Erythroblast (primary cell): ENCODE results near the gene RNF149.
"Not testable (repeated sequence)": the region's sequence is repeated elsewhere in the genome, so short reads cannot be mapped to it uniquely, and the experiment has no call there.

Experiments used
- DNase-seq, 2 experiments: peaks; one replicate each; lab custom pipeline; 2025; lab: John Stamatoyannopoulos, UW
- GATA1 ChIP-seq: IDR thresholded peaks from 2 replicates; pipeline ENCODE4 v1.6.1; 2011; ENCODE audit warnings: low read depth, mild to moderate bottlenecking, control low read depth, low read length, moderate library complexity
- POLR2A ChIP-seq: IDR thresholded peaks from 2 replicates; pipeline ENCODE4 v1.6.1; 2011; ENCODE audit warnings: mild to moderate bottlenecking, low read length

The RNF149 gene, protein sequence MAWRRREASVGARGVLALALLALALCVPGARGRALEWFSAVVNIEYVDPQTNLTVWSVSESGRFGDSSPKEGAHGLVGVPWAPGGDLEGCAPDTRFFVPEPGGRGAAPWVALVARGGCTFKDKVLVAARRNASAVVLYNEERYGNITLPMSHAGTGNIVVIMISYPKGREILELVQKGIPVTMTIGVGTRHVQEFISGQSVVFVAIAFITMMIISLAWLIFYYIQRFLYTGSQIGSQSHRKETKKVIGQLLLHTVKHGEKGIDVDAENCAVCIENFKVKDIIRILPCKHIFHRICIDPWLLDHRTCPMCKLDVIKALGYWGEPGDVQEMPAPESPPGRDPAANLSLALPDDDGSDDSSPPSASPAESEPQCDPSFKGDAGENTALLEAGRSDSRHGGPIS

DNA sequence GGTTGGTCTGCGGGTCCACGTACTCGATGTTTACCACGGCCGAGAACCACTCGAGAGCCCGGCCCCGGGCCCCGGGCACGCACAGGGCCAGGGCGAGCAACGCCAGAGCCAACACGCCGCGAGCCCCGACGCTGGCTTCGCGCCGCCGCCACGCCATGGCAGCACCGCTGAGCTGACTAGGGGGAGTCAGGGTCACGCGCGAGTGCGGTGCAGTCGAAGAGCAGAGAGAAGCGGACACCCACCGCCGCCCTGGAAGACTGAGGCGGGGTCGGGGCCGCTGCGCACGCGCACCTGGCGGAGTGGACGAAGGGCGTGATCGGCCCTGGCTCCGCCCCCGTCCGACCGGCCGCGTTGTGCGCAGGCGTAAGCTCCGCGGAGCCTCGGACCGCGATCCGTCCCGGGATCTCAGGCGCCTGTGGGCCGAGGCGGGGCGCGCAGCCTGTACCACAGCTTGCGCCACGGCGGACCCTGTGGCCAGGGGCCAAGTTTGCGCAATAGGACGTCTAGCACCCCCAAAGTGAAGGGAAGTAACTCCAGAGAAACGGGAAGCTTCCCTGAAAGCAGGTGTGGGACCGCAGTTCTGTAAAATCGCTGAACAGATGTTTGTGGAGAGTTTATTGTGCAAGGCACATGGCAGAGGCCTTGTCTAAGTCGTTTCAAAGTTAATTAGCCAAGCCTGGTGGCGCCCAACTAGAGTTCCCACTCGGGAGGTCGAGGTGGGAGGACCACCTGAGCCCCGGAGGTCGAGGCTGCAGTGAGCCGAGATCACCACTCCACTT, at the start of gene RNF149:
Gene RNF149, minus strand, starts transcription at position 270 of the 779 bp plus-strand sequence. Its CDS starts 113 bp downstream, at position 157.
- peak; percentile 94 to 97 for DNase-seq
- TF ChIP-seq POLR2A = peak; percentile 89
- TF ChIP-seq GATA1 = no peak

GRCh38 chr2:101357376-101357775, 48.9 kb upstream of the RNF149 start:
- DNase-seq = no peak
- TF ChIP-seq GATA1 = no peak
- no peak for TF ChIP-seq POLR2A

GRCh38 chr2:101356521-101356920, 48.0 kb upstream of the RNF149 start:
- TF ChIP-seq POLR2A (no peak), GATA1 (no peak)
- no peak for DNase-seq

- no peak for DNase-seq
- no peak for TF ChIP-seq POLR2A
- TF ChIP-seq GATA1 = no peak
These were observed 47.6 kb upstream of the RNF149 start for GRCh38 chr2:101356055-101356454.

- TF ChIP-seq POLR2A (no peak), GATA1 (no peak)
- no peak for DNase-seq
These were observed 47.0 kb upstream of the RNF149 start for GRCh38 chr2:101355401-101356054.

DNA sequence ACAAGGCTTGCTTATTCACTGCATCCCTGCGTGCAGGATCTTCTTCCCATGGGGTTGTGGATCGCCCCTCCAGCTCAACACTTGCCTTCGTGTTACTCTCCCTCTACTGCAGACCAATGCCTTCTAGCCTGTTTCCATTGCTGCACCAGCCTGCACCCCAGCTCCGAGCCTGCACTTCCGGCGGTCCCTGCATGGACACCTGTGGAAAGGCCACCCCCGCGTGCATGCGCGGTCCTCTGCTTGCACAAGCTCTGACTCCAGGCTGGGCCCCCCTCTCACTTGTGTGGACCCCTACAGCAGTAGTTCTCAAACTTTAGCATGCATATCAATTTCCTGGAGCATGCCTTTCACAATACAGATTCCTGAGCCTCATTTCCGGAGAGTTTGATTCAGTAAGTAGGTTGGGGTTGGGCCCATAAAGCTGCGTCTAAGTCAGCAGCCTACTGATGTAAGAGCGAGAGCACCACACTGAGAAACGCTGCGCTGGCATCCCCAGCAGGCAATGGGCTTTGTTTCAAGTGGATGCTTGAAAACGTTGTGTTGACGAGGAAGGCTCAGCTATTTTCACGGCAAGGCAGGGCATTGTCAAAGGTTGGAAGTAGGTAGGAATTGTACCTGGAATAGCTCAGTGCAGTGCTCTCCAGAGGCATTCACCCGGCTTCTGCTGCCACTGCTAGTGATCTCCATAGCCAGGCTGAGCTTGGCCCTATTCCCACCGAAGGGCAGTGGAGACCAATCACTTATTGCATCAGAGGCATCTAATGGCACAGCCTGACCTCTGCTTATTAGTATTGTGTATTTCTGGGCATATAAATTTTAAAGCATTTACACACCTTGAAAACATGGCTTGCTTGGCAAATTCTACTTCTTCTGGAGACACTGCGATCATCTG, 46.2 kb upstream of the RNF149 start:
- DNase-seq = no peak
- TF ChIP-seq GATA1 (no peak), POLR2A (no peak)

- DNase-seq = not testable (repeated sequence)
These were observed 44.1 kb upstream of the RNF149 start for GRCh38 chr2:101352631-101353030.

GRCh38 chr2:101351207-101351606, 42.7 kb upstream of the RNF149 start:
- DNase-seq = no peak
- TF ChIP-seq GATA1 (no peak), POLR2A (no peak)

GRCh38 chr2:101349893-101350662, 41.6 kb upstream of the RNF149 start:
- no peak for TF ChIP-seq GATA1
- peak in 1 of 2 experiments; percentile 6 for DNase-seq

DNA sequence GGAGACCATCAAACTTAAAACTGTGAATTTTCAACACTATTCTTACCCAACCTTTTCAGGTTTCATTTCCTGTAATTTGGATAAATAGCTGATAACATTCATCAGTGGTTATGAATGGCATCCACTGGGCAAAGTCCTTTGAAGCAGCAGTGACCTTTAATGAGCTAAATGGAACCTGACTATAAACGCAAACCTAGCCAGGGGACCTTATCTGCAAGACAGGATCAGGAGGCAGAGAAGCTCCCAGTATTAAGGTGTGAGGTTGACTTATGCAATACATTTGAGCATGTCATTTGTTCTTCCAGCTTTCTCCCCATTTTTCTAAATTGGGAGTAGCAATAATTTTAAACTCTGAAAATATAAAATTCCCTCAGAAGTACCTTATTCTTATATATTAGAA, 40.4 kb upstream of the RNF149 start:
- DNase-seq = no peak
- TF ChIP-seq GATA1 (no peak), POLR2A (no peak)

DNA sequence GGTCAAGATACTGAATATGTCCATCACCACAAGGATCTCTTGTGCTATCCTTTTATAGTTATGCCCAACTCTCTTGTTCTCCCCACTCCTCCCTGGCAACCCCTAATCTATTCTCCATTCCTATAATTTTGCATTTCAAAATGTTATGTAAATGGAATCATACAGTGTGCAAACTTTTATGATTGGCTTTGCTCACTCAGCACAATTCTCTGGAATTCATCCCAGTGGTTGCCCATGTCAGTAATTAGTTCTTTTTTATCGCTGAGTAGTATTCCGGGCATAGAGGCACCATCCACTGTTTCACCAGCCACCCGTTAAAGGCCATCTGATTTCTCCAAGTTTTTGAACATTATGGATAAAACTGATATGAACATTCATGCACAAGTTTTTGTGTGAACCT, 38.4 kb upstream of the RNF149 start:
- TF ChIP-seq POLR2A (no peak), GATA1 (no peak)
- DNase-seq = no peak

GRCh38 chr2:101344137-101344536, 35.6 kb upstream of the RNF149 start:
- DNase-seq = no peak
- TF ChIP-seq GATA1 (no peak), POLR2A (no peak)

- no peak for DNase-seq
- TF ChIP-seq GATA1 (no peak), POLR2A (no peak)
These were observed 34.1 kb upstream of the RNF149 start for GRCh38 chr2:101342625-101343008.
